HCT116 (cell line): ENCODE results near the gene PANK4.

Experiments used
- CTCF ChIP-seq, 3 experiments: fragments of 200-600 bp in 1 of 3; sonication (generic) in 1 of 3; IDR thresholded peaks in 2 of 3; conservative IDR thresholded peaks in 1 of 3; 2 replicates each; pipeline ENCODE4 v1.5.1; 2012 to 2017; ENCODE audit warnings: low read depth in 2 of 3, low read length in 2 of 3, antibody characterized with exemption in 1 of 3, borderline replicate concordance in 1 of 3, control low read depth in 1 of 3, mild to moderate bottlenecking in 1 of 3, mixed read lengths in 1 of 3, mixed run types in 1 of 3, moderate library complexity in 1 of 3; ENCODE audit not compliant: insufficient read depth in 1 of 3
- EZH2 ChIP-seq: fragments of 200-600 bp; sonication (generic); IDR thresholded peaks from 2 replicates; pipeline ENCODE4 v1.6.1; 2017; ENCODE audit warnings: antibody characterized with exemption, mixed run types
- EZH2phosphoT487 ChIP-seq: fragments of 200-600 bp; IDR thresholded peaks from 2 replicates; pipeline ENCODE4 v1.6.1; 2018; ENCODE audit warnings: antibody characterized with exemption, borderline replicate concordance
- JUND ChIP-seq: IDR thresholded peaks from 2 replicates; pipeline ENCODE4 v1.6.1; 2012
- MAX ChIP-seq: IDR thresholded peaks from 2 replicates; pipeline ENCODE4 v1.6.1; 2012
- POLR2A ChIP-seq: IDR thresholded peaks from 2 replicates; pipeline ENCODE4 v1.7.0; 2011; ENCODE audit warnings: borderline replicate concordance; ENCODE audit not compliant: insufficient read depth, insufficient read length; ENCODE audit errors: extremely low read depth
- POLR2AphosphoS5 ChIP-seq: IDR thresholded peaks from 2 replicates; pipeline ENCODE4 v1.6.1; 2011; ENCODE audit warnings: mild to moderate bottlenecking, low read depth, low read length, moderate library complexity
- SP1 ChIP-seq: IDR thresholded peaks from 2 replicates; pipeline ENCODE4 v1.6.1; 2012; ENCODE audit warnings: low read depth
- TCF7L2 ChIP-seq: IDR thresholded peaks from 2 replicates; pipeline ENCODE4 v1.7.0; 2011; ENCODE audit warnings: borderline replicate concordance, inconsistent platforms; ENCODE audit not compliant: insufficient read depth, insufficient read length; ENCODE audit errors: extremely low read depth
- ZBTB33 ChIP-seq: IDR thresholded peaks from 2 replicates; pipeline ENCODE4 v1.6.1; 2011; ENCODE audit warnings: mild to moderate bottlenecking, low read length, moderate library complexity; ENCODE audit not compliant: insufficient replicate concordance; ENCODE audit errors: extremely low read depth
- ZFX ChIP-seq: fragments of 450-650 bp; IDR thresholded peaks from 2 replicates; pipeline ENCODE4 v1.6.1; 2017
- ZNF274 ChIP-seq: fragments of 200-500 bp; sonication (Bioruptor generic); IDR thresholded peaks from 2 replicates; pipeline ENCODE4 v1.6.1; 2014; ENCODE audit warnings: mild to moderate bottlenecking, low read depth, low read length, inconsistent platforms

- TF ChIP-seq POLR2A = no peak
- TF ChIP-seq CTCF (IDR thresholded peaks at IDR 0.05 in 2 of 3, conservative IDR thresholded peaks at IDR 0.05 in 1 of 3; ENCODE audit: borderline replicate concordance in 1 of 3, insufficient read depth in 1 of 3, low read depth in 2 of 3, low read length in 2 of 3) = no peak
- TF ChIP-seq ZFX = no peak
- TF ChIP-seq POLR2AphosphoS5 = no peak
- no peak for TF ChIP-seq EZH2
- TF ChIP-seq TCF7L2 = no peak
- TF ChIP-seq MAX = no peak
- no peak for TF ChIP-seq ZBTB33
- no peak for TF ChIP-seq ZNF274
- no peak for TF ChIP-seq EZH2phosphoT487
- no peak for TF ChIP-seq SP1
- no peak for TF ChIP-seq JUND
Measured at GRCh38 chr1:2530513-2531361, 4.3 kb upstream of the PANK4 start.
